ENCODE data around the gene ATP2C2.

ATP2C2 gene

GRCh38 chr16:84508502-84508901, 140.2 kb downstream of the ATP2C2 start:
- peaks cover 27% of the 10 kb centered on the region for H3K4me1 ChIP-seq (ENCODE audit: control insufficient read depth, insufficient read depth, low read length)

GRCh38 chr16:84509032-84509950, 141.0 kb downstream of the ATP2C2 start:
- H3K9me3 ChIP-seq (ENCODE audit: control insufficient read depth, low read length) = no peaks in the 10 kb centered on the region
- H3K4me3 ChIP-seq (ENCODE audit: low read length) = no peak overlapping the region
- no peaks in the 10 kb centered on the region for H3K27me3 ChIP-seq (ENCODE audit: control insufficient read depth, insufficient read depth, low read length)
- H3K36me3 ChIP-seq (ENCODE audit: control insufficient read depth, insufficient read depth, low read length) = no peaks in the 10 kb centered on the region
- no peak overlapping the region for H3K9ac ChIP-seq (ENCODE audit: low read length)
- H3K4me1 ChIP-seq (ENCODE audit: control insufficient read depth, insufficient read depth, low read length) = peaks cover 22% of the 10 kb centered on the region

More at GRCh38 chr16:84508502-84508901, 140.2 kb downstream of the ATP2C2 start:
- H3K4me3 ChIP-seq (ENCODE audit: low read length) = no peak overlapping the region
- H3K9ac ChIP-seq (ENCODE audit: low read length) = no peak overlapping the region
- H3K27me3 ChIP-seq (ENCODE audit: control insufficient read depth, insufficient read depth, low read length) = no peaks in the 10 kb centered on the region
- no peaks in the 10 kb centered on the region for H3K9me3 ChIP-seq (ENCODE audit: control insufficient read depth, low read length)
- no peaks in the 10 kb centered on the region for H3K36me3 ChIP-seq (ENCODE audit: control insufficient read depth, insufficient read depth, low read length)

GRCh38 chr16:84511180-84511800, 143.0 kb downstream of the ATP2C2 start:
- no peaks in the 10 kb centered on the region for H3K9me3 ChIP-seq (ENCODE audit: control insufficient read depth, low read length)
- H3K4me3 ChIP-seq (ENCODE audit: low read length) = no peak overlapping the region
- H3K36me3 ChIP-seq (ENCODE audit: control insufficient read depth, insufficient read depth, low read length) = no peaks in the 10 kb centered on the region
- no peaks in the 10 kb centered on the region for H3K27me3 ChIP-seq (ENCODE audit: control insufficient read depth, insufficient read depth, low read length)
- H3K4me1 ChIP-seq (ENCODE audit: control insufficient read depth, insufficient read depth, low read length) = peaks cover 8% of the 10 kb centered on the region
- H3K9ac ChIP-seq (ENCODE audit: low read length) = no peak overlapping the region

- Histone ChIP-seq H3K9ac (ENCODE audit: low read length) (no peak overlapping the region), H3K9me3 (ENCODE audit: control insufficient read depth, low read length) (no peaks in the 10 kb centered on the region), H3K27me3 (ENCODE audit: control insufficient read depth, insufficient read depth, low read length) (no peaks in the 10 kb centered on the region), H3K4me3 (ENCODE audit: low read length) (no peak overlapping the region), H3K36me3 (ENCODE audit: control insufficient read depth, insufficient read depth, low read length) (no peaks in the 10 kb centered on the region), H3K4me1 (ENCODE audit: control insufficient read depth, insufficient read depth, low read length) (peaks cover 7% of the 10 kb centered on the region)
Measured at GRCh38 chr16:84511831-84512230, 143.5 kb downstream of the ATP2C2 start.

- no peaks in the 10 kb centered on the region for H3K36me3 ChIP-seq (ENCODE audit: control insufficient read depth, insufficient read depth, low read length)
- no peak overlapping the region for H3K9ac ChIP-seq (ENCODE audit: low read length)
- H3K4me3 ChIP-seq (ENCODE audit: low read length) = no peak overlapping the region
- peaks cover 7% of the 10 kb centered on the region for H3K4me1 ChIP-seq (ENCODE audit: control insufficient read depth, insufficient read depth, low read length)
- H3K9me3 ChIP-seq (ENCODE audit: control insufficient read depth, low read length) = no peaks in the 10 kb centered on the region
- H3K27me3 ChIP-seq (ENCODE audit: control insufficient read depth, insufficient read depth, low read length) = no peaks in the 10 kb centered on the region
Measured at GRCh38 chr16:84513123-84513522, 144.8 kb downstream of the ATP2C2 start.

GRCh38 chr16:84513666-84514065, 145.3 kb downstream of the ATP2C2 start:
- Histone ChIP-seq H3K27me3 (ENCODE audit: control insufficient read depth, insufficient read depth, low read length) (no peaks in the 10 kb centered on the region), H3K36me3 (ENCODE audit: control insufficient read depth, insufficient read depth, low read length) (no peaks in the 10 kb centered on the region), H3K9me3 (ENCODE audit: control insufficient read depth, low read length) (no peaks in the 10 kb centered on the region), H3K4me1 (ENCODE audit: control insufficient read depth, insufficient read depth, low read length) (peaks cover 7% of the 10 kb centered on the region), H3K9ac (ENCODE audit: low read length) (no peak overlapping the region), H3K4me3 (ENCODE audit: low read length) (no peak overlapping the region)

Measured in mucosa of stomach (tissue), 1 donor.